Naive thymus-derived CD4-positive, alpha-beta T cell (primary cell): Measurements from ENCODE around the gene UBASH3B. TPM values are rescaled to one million over a fixed set of nuclear protein-coding genes. Genes with fewer than 3 reads are reported as not detected.
A peak's percentile ranks its signal among the peaks of the same experiment; 100 is the strongest.

Experiments
- ATAC-seq: fragments of 150-1000 bp; cut with Tn5 transposase; 2 replicates; pipeline ENCODE4 v1.10.0; 2021; ENCODE audit warnings: mild to moderate bottlenecking, moderate library complexity
- CTCF ChIA-PET: fragments of 350-600 bp; sonication (Branson Sonifier 250); formaldehyde crosslinking; loops from one replicate; lab custom pipeline; 2021; ENCODE audit warnings: antibody characterized with exemption; lab: Charles Lee
- POLR2A ChIA-PET: fragments of 350-600 bp; sonication (Branson Sonifier 250); formaldehyde crosslinking; loops from one replicate; lab custom pipeline; 2021; ENCODE audit warnings: antibody characterized with exemption, inconsistent platforms; lab: Charles Lee
- DNase-seq, 9 donors: peaks; one replicate each; pipeline versions ENCODE4 v3.0.0 to v3.0.0-alpha.2; 2020 to 2022; ENCODE audit warnings: mixed read lengths in 1 of 9
- H3K27ac ChIP-seq: one replicate; pipeline ENCODE4 v1.7.0; 2013; ENCODE audit warnings: mild to moderate bottlenecking, low read depth, low read length, moderate library complexity
- H3K27me3 ChIP-seq, 2 donors: one replicate each; pipeline ENCODE4 v1.7.0; 2013; ENCODE audit warnings: low read length in 2 of 2, mild to moderate bottlenecking in 2 of 2, moderate library complexity in 2 of 2; ENCODE audit not compliant: control insufficient read depth in 2 of 2, insufficient read depth in 2 of 2
- H3K36me3 ChIP-seq, 3 experiments: 1 replicate in 2 of 3; 2 replicates in 1 of 3; pipeline ENCODE4 v1.7.0; 2013; ENCODE audit warnings: low read length in 3 of 3, mild to moderate bottlenecking in 3 of 3, moderate library complexity in 1 of 3; ENCODE audit not compliant: insufficient read depth in 3 of 3, control insufficient read depth in 2 of 3
- H3K4me1 ChIP-seq, 2 donors: one replicate each; pipeline ENCODE4 v1.7.0; 2013; ENCODE audit warnings: low read length in 2 of 2, mild to moderate bottlenecking in 2 of 2, moderate library complexity in 1 of 2; ENCODE audit not compliant: control insufficient read depth in 2 of 2, insufficient read depth in 2 of 2
- H3K4me3 ChIP-seq: 2 replicates; pipeline ENCODE4 v1.7.0; 2013; ENCODE audit warnings: mild to moderate bottlenecking, low read length
- H3K9me3 ChIP-seq, 3 experiments: 1 replicate in 2 of 3; 2 replicates in 1 of 3; pipeline ENCODE4 v1.7.0; 2013; ENCODE audit warnings: low read length in 3 of 3; ENCODE audit not compliant: control insufficient read depth in 2 of 3
- H3K27ac Mint-ChIP-seq, 9 donors: one replicate each; pipeline ENCODE4 v1.8.0; 2020 to 2022; ENCODE audit warnings: mixed read lengths in 9 of 9, mild to moderate bottlenecking in 8 of 9, moderate library complexity in 5 of 9, inconsistent platforms in 2 of 9
- H3K27me3 Mint-ChIP-seq, 5 donors: one replicate each; pipeline ENCODE4 v1.8.0; 2021 to 2022; ENCODE audit warnings: mixed read lengths in 5 of 5, mild to moderate bottlenecking in 1 of 5
- H3K36me3 Mint-ChIP-seq, 5 donors: one replicate each; pipeline ENCODE4 v1.8.0; 2020 to 2022; ENCODE audit warnings: mixed read lengths in 5 of 5, mild to moderate bottlenecking in 3 of 5, inconsistent platforms in 1 of 5
- H3K4me1 Mint-ChIP-seq, 7 donors: one replicate each; pipeline ENCODE4 v1.8.0; 2020 to 2022; ENCODE audit warnings: mixed read lengths in 7 of 7, mild to moderate bottlenecking in 3 of 7, inconsistent platforms in 1 of 7
- H3K4me3 Mint-ChIP-seq, 10 donors: one replicate each; pipeline ENCODE4 v1.8.0; 2020 to 2022; ENCODE audit warnings: mild to moderate bottlenecking in 10 of 10, mixed read lengths in 10 of 10, moderate library complexity in 6 of 10, inconsistent platforms in 2 of 10
- H3K9me3 Mint-ChIP-seq, 11 donors: one replicate each; pipeline ENCODE4 v1.8.0; 2020 to 2022; ENCODE audit warnings: mixed read lengths in 11 of 11, mild to moderate bottlenecking in 4 of 11, inconsistent platforms in 1 of 11, moderate library complexity in 1 of 11
- intact Hi-C, 2 donors: fragments of 100-400 bp; cut with micrococcal nuclease; formaldehyde crosslinking; loops; one replicate each; pipeline ENCODE4 v1.15.1; 2023
- polyA plus RNA-seq, 2 donors: library from polyadenylated mRNA; unstranded; fragments of 300-500 nt; fragmentation: Illumina TruSeq; gene quantifications; one replicate each; pipeline ENCODE4 v1.2.3, GENCODE V29; 2021
- total RNA-seq, 6 experiments: library from RNA in 5 of 6; stranded (reverse) in 5 of 6; gene quantifications; 1 replicate in 5 of 6; 2 replicates in 1 of 6; pipeline ENCODE4 v1.2.3 and lab custom pipeline; 2021 to 2026

The UBASH3B gene
- total and polyA plus RNA-seq, 7 experiments from 2014 or later, result 10.3 to 49.8 (median 42.3) TPM

GRCh38 chr11:122632181-122632824 lies 23.2 kb upstream of the UBASH3B start:
- Histone ChIP-seq H3K4me3 (no peak overlapping the region), H3K36me3 (no peaks in the 10 kb centered on the region), H3K27ac (no peak overlapping the region), H3K9me3 (no peaks in the 10 kb centered on the region), H3K27me3 (no peaks in the 10 kb centered on the region), H3K4me1 (peaks cover 0 to 2% of the 10 kb centered on the region in 2 donors)
- CTCF ChIA-PET, result interaction anchor here (0.6 to 5.3 kb wide), 10 partner anchors 23 to 617 kb away, joined by 3 to 66 read pairs (median 3); no protein-coding TSS in a partner anchor
- Mint-ChIP-seq H3K4me3 (peak overlapping the region in 6 of 10 donors; percentile 3 to 54 (median 37)), H3K36me3 (no peaks in the 10 kb centered on the region), H3K9me3 (no peaks in the 10 kb centered on the region), H3K27ac (peak overlapping the region in 1 of 9 donors; percentile 4), H3K27me3 (peaks cover 0 to 14% (median 0%) of the 10 kb centered on the region in 5 donors), H3K4me1 (peaks cover 0 to 32% (median 16%) of the 10 kb centered on the region in 7 donors)
- peak in 1 of 9 donors; percentile 5 for DNase-seq
- ATAC-seq, result no peak
- intact Hi-C loops, result loop anchor here (2.0 to 10.0 kb wide), 2 partner anchors 62 to 64 kb away; no protein-coding TSS in a partner anchor
- POLR2A ChIA-PET, result no interaction called here

GRCh38 chr11:122633219-122633829 lies 22.2 kb upstream of the UBASH3B start:
- Mint-ChIP-seq H3K36me3 (no peaks in the 10 kb centered on the region), H3K27me3 (peaks cover 0 to 14% (median 0%) of the 10 kb centered on the region in 5 donors), H3K4me3 (no peak overlapping the region), H3K27ac (peak overlapping the region in 2 of 9 donors; percentile 22 to 41), H3K9me3 (no peaks in the 10 kb centered on the region), H3K4me1 (peaks cover 0 to 37% (median 21%) of the 10 kb centered on the region in 7 donors)
- ChIA-PET POLR2A (no interaction called here), CTCF (interaction anchor here (0.6 to 5.3 kb wide), 10 partner anchors 23 to 240 kb away, joined by 3 to 66 read pairs (median 4); no protein-coding TSS in a partner anchor)
- intact Hi-C loops, result loop anchor here (1.0 to 10.0 kb wide), 7 partner anchors 61 to 221 kb away; no protein-coding TSS in a partner anchor
- no peak overlapping the region for H3K27ac ChIP-seq
- no peak overlapping the region for H3K4me3 ChIP-seq
- DNase-seq, result peak in 5 of 9 donors; percentile 33 to 47 (median 38)
- ATAC-seq, result peak; percentile 52
- no peaks in the 10 kb centered on the region for H3K36me3 ChIP-seq
- H3K4me1 ChIP-seq, result peaks cover 0 to 3% of the 10 kb centered on the region in 2 donors
- no peaks in the 10 kb centered on the region for H3K9me3 ChIP-seq
- no peaks in the 10 kb centered on the region for H3K27me3 ChIP-seq

- Mint-ChIP-seq H3K27ac (peak overlapping the region in 1 of 9 donors; percentile 5), H3K4me1 (peaks cover 0 to 35% (median 15%) of the 10 kb centered on the region in 7 donors), H3K9me3 (no peaks in the 10 kb centered on the region), H3K36me3 (no peaks in the 10 kb centered on the region), H3K4me3 (no peak overlapping the region), H3K27me3 (peaks cover 0 to 17% (median 0%) of the 10 kb centered on the region in 5 donors)
- peaks cover 0 to 3% of the 10 kb centered on the region in 2 donors for H3K4me1 ChIP-seq
- POLR2A ChIA-PET, result no interaction called here
- CTCF ChIA-PET, result interaction anchor here (0.6 to 5.3 kb wide), 5 partner anchors 22 to 390 kb away, joined by 3 to 66 read pairs (median 5); no protein-coding TSS in a partner anchor
- no peak for DNase-seq
- no peak overlapping the region for H3K27ac ChIP-seq
- H3K9me3 ChIP-seq, result no peaks in the 10 kb centered on the region
- no peak overlapping the region for H3K4me3 ChIP-seq
- H3K36me3 ChIP-seq, result no peaks in the 10 kb centered on the region
- ATAC-seq, result no peak
- no peaks in the 10 kb centered on the region for H3K27me3 ChIP-seq
- intact Hi-C loops, result loop anchor here in 1 of 2 donors (10.0 kb wide), 1 partner anchor 60 kb away; no protein-coding TSS in a partner anchor
These were observed 21.0 kb upstream of the UBASH3B start for GRCh38 chr11:122634501-122634900.

GRCh38 chr11:122637541-122637940 lies 18.0 kb upstream of the UBASH3B start:
- H3K27me3 Mint-ChIP-seq, result peaks cover 0 to 18% (median 0%) of the 10 kb centered on the region in 5 donors

GRCh38 chr11:122642472-122642922 lies 13.0 kb upstream of the UBASH3B start:
- Mint-ChIP-seq H3K27ac (peak overlapping the region in 3 of 9 donors; percentile 7 to 32 (median 22)), H3K27me3 (peaks cover 0 to 15% (median 0%) of the 10 kb centered on the region in 5 donors), H3K36me3 (no peaks in the 10 kb centered on the region), H3K9me3 (no peaks in the 10 kb centered on the region), H3K4me3 (no peak overlapping the region), H3K4me1 (peaks cover 0 to 8% (median 3%) of the 10 kb centered on the region in 7 donors)
- Histone ChIP-seq H3K4me1 (no peaks in the 10 kb centered on the region), H3K27me3 (no peaks in the 10 kb centered on the region), H3K4me3 (no peak overlapping the region), H3K27ac (no peak overlapping the region), H3K9me3 (no peaks in the 10 kb centered on the region), H3K36me3 (no peaks in the 10 kb centered on the region)
- intact Hi-C loops, result no loop called here
- ChIA-PET CTCF (no interaction called here), POLR2A (interaction anchor here (1.3 kb wide), 1 partner anchor 52 kb away, joined by 3 read pairs; no protein-coding TSS in a partner anchor)
- DNase-seq, result no peak
- no peak for ATAC-seq

More at GRCh38 chr11:122637541-122637940, 18.0 kb upstream of the UBASH3B start:
- DNase-seq (peak in 7 of 9 donors; percentile 31 to 67 (median 49)), ATAC-seq (peak; percentile 74)
- Mint-ChIP-seq H3K4me3 (no peak overlapping the region), H3K36me3 (no peaks in the 10 kb centered on the region), H3K4me1 (peaks cover 0 to 17% (median 10%) of the 10 kb centered on the region in 7 donors), H3K9me3 (no peaks in the 10 kb centered on the region), H3K27ac (peak overlapping the region in 7 of 9 donors; percentile 46 to 81 (median 69))
- Histone ChIP-seq H3K36me3 (no peaks in the 10 kb centered on the region), H3K27me3 (no peaks in the 10 kb centered on the region), H3K9me3 (no peaks in the 10 kb centered on the region), H3K27ac (no peak overlapping the region), H3K4me3 (no peak overlapping the region), H3K4me1 (peaks cover 0 to 3% of the 10 kb centered on the region in 2 donors)
- POLR2A ChIA-PET, result interaction anchor here (0.7 to 2.0 kb wide), 5 partner anchors 18 to 214 kb away, joined by 3 to 8 read pairs (median 3); no protein-coding TSS in a partner anchor
- CTCF ChIA-PET, result interaction anchor here (1.2 to 2.3 kb wide), 4 partner anchors 9 to 144 kb away, joined by 5 to 11 read pairs (median 6); no protein-coding TSS in a partner anchor
- intact Hi-C loops, result loop anchor here in 1 of 2 donors (10.0 kb wide), 1 partner anchor 57 kb away; no protein-coding TSS in a partner anchor

- ChIA-PET POLR2A (interaction anchor here (1.3 kb wide), 1 partner anchor 52 kb away, joined by 3 read pairs; no protein-coding TSS in a partner anchor), CTCF (no interaction called here)
- H3K27me3 ChIP-seq, result no peaks in the 10 kb centered on the region
- H3K9me3 Mint-ChIP-seq, result peaks cover 0 to 2% (median 0%) of the 10 kb centered on the region in 11 donors
- ATAC-seq, result no peak
- H3K27ac ChIP-seq, result no peak overlapping the region
- no peak overlapping the region for H3K4me3 Mint-ChIP-seq
- H3K36me3 Mint-ChIP-seq, result no peaks in the 10 kb centered on the region
- no peak overlapping the region for H3K4me3 ChIP-seq
- peaks cover 0 to 5% (median 4%) of the 10 kb centered on the region in 7 donors for H3K4me1 Mint-ChIP-seq
- intact Hi-C loops, result no loop called here
- no peak for DNase-seq
- H3K4me1 ChIP-seq, result no peaks in the 10 kb centered on the region
- peak overlapping the region in 1 of 9 donors; percentile 32 for H3K27ac Mint-ChIP-seq
- no peaks in the 10 kb centered on the region for H3K9me3 ChIP-seq
- H3K36me3 ChIP-seq, result no peaks in the 10 kb centered on the region
- peaks cover 0 to 18% (median 0%) of the 10 kb centered on the region in 5 donors for H3K27me3 Mint-ChIP-seq
These were observed 12.6 kb upstream of the UBASH3B start for GRCh38 chr11:122642971-122643370.
